BE2C (cell line): ENCODE data around the gene HIP1.
"Not testable (repeated sequence)": the region's sequence is repeated elsewhere in the genome, so short reads cannot be mapped to it uniquely, and the experiment has no call there.

Source experiments
- DNase-seq: peaks from one replicate; pipeline ENCODE4 v3.0.0-alpha.2; 2020
- H3K27me3 ChIP-seq: fragments of 250-450 bp; sonication (Bioruptor Pico); 2 replicates; pipeline ENCODE4 v1.5.1; 2020; ENCODE audit warnings: mild to moderate bottlenecking
- H3K36me3 ChIP-seq: fragments of 250-450 bp; sonication (Bioruptor Pico); 2 replicates; pipeline ENCODE4 v1.5.1; 2020; ENCODE audit warnings: mild to moderate bottlenecking
- H3K4me1 ChIP-seq: fragments of 250-450 bp; sonication (Bioruptor Pico); 2 replicates; pipeline ENCODE4 v1.5.1; 2020
- H3K4me3 ChIP-seq: 2 replicates; pipeline ENCODE4 v1.5.1; 2011; ENCODE audit warnings: low read depth, low read length
- H3K9me3 ChIP-seq: fragments of 250-450 bp; sonication (Bioruptor Pico); 2 replicates; pipeline ENCODE4 v1.5.1; 2020
- TF ChIP-seq, protein P1 (sequence below): IDR thresholded peaks from 2 replicates; pipeline ENCODE4 v1.5.1; 2012; ENCODE audit warnings: mild to moderate bottlenecking, low read depth, low read length

The HIP1 gene

DNA sequence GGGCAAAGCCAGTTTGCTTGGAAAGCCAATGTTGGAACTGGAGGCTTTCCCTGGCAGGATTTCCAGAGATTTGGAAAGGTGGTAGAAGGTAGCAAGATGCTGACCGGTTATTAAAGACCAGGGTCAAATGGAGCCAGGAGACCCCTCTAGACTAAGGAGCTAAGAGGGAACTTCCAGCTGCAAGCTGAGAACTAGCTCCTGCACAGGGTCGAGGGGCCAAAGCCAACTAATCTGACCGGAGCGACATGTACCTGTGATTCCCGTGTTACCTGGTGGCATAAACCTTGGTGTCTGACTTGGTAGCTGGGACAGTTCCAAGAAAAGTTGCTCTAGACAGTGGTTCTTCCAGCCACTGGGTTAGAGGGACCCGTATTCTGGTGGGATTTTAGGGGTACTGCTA, 204.8 kb downstream of the HIP1 start:
- no peaks in the 10 kb centered on the region for H3K27me3 ChIP-seq
- H3K36me3 ChIP-seq, result no peaks in the 10 kb centered on the region
- H3K9me3 ChIP-seq, result no peaks in the 10 kb centered on the region
- TF ChIP-seq, protein P1, sequence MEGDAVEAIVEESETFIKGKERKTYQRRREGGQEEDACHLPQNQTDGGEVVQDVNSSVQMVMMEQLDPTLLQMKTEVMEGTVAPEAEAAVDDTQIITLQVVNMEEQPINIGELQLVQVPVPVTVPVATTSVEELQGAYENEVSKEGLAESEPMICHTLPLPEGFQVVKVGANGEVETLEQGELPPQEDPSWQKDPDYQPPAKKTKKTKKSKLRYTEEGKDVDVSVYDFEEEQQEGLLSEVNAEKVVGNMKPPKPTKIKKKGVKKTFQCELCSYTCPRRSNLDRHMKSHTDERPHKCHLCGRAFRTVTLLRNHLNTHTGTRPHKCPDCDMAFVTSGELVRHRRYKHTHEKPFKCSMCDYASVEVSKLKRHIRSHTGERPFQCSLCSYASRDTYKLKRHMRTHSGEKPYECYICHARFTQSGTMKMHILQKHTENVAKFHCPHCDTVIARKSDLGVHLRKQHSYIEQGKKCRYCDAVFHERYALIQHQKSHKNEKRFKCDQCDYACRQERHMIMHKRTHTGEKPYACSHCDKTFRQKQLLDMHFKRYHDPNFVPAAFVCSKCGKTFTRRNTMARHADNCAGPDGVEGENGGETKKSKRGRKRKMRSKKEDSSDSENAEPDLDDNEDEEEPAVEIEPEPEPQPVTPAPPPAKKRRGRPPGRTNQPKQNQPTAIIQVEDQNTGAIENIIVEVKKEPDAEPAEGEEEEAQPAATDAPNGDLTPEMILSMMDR, result no peak
- H3K4me1 ChIP-seq, result no peaks in the 10 kb centered on the region
- no peak for DNase-seq
- no peak overlapping the region for H3K4me3 ChIP-seq

DNA sequence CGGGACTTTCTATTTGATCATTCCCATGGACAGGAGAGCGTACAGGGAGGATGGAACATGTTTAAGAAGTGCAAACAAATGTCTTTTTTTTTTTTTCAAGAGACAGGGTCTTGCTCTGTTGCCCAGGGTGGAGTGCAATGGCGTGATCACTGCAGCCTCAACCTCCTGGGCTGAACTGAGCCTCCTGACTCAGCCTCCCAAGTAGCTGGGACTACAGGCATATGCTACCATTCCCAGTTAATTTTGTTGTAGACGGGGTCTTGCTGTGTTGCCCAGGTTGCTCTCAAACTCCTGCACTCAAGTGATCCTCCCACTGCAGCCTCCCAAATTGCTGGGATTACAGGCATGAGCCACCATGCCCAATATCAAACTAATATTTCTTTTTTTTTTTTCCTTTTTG, 206.1 kb downstream of the HIP1 start:
- Histone ChIP-seq H3K27me3 (no peaks in the 10 kb centered on the region), H3K4me1 (no peaks in the 10 kb centered on the region), H3K4me3 (no peak overlapping the region), H3K9me3 (no peaks in the 10 kb centered on the region), H3K36me3 (no peaks in the 10 kb centered on the region)
- TF ChIP-seq, protein P1, result no peak
- no peak for DNase-seq

DNA sequence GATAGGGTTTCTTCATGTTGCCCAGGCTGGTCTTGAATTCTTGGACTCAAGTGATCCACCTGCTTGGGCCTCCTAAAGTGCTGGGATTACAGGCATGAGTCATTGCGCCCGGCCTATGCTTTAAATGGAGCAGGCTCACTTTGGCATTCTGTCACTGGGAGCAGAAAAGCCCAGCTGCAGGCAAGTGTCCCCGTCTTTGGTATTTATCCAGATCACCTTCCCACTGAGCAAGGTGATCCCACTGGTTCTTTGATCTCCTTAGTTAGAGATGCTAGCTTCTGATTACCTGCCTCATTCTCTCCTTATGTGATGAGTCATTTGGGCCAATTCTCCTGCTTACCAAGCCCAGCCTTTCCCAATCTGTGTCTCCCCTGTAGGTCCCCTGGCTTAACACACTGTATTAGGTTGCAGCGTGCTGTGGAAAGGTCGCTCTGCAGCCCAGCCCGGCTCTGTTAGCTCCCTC, 207.4 kb downstream of the HIP1 start:
- Histone ChIP-seq H3K27me3 (no peaks in the 10 kb centered on the region), H3K4me1 (no peaks in the 10 kb centered on the region), H3K9me3 (no peaks in the 10 kb centered on the region), H3K4me3 (no peak overlapping the region), H3K36me3 (no peaks in the 10 kb centered on the region)
- no peak for DNase-seq
- TF ChIP-seq, protein P1, result no peak

DNA sequence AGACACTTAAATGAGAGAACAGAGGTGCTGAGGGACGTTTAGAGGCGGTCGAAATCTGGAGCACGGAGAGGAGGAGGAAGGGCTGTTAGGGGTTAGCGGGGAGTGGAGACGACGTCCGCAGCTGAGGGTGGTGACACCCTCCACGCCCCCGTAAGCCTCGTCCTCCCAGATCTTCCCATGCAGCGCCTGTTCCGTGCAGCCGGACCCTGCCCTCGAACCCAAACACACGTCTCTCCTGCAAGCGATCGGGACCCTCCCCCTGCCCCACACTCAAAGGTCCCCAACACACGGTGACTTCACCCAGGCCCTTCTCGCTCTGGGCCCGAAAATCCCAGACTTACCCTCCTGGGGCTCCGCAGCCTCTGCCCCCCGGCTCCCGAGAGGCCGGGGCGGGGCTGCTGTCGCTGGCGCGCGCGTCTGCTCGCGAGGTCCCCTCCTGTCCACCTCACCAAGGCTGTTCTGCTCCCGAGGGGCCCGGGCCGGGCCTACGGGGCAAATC, 211.5 kb downstream of the HIP1 start:
- Histone ChIP-seq H3K4me3 (peak overlapping the region; percentile 75), H3K36me3 (peaks cover 30% of the 10 kb centered on the region)
- peak; percentile 15 for DNase-seq

DNA sequence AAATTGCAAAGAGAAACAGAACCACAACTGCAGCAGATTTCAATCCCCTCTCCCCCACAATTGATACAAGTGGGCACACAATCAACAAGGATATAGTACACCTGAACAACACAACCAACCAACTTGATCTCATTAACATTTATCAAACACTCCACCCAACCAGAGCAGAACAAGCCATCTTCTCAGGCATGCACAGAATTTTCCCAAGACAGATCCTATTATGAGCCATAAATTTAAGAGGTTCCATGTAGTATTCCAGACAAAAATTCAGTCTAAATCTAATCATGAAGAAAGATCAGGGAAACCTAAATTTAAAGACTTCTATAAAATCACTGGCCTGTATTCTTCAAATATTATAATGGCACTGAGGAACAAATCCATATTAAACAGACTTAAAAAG, 217.0 kb downstream of the HIP1 start:
- H3K36me3 ChIP-seq, result peaks cover 33% of the 10 kb centered on the region
- DNase-seq, H3K27me3 ChIP-seq, H3K9me3 ChIP-seq, H3K4me1 ChIP-seq, H3K4me3 ChIP-seq: not testable (repeated sequence)

More for the DNA sequence above, 211.5 kb downstream of the HIP1 start:
- not testable (repeated sequence) for H3K9me3 ChIP-seq, H3K4me1 ChIP-seq, H3K27me3 ChIP-seq

DNA sequence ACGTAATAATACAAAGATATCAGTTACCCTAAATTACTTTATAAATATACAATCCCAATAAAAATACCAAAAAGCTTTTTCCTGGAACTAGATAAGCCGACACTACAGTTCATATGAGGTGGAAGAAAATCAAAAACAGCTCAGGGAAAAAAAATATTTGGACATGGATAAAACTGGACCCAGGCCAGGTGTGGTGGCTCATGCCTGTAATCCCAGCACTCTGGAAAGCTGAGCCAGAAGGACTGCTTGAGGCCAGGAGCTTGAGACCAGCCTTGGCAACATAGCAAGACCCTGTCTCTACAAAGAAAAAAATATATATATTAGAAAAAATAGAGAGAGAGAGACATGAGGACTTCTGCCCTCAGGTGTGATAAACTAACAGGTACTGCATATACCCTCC, 219.9 kb downstream of the HIP1 start:
- DNase-seq, H3K27me3 ChIP-seq, H3K9me3 ChIP-seq, H3K4me3 ChIP-seq, H3K4me1 ChIP-seq: not testable (repeated sequence)
- peaks cover 22% of the 10 kb centered on the region for H3K36me3 ChIP-seq

DNA sequence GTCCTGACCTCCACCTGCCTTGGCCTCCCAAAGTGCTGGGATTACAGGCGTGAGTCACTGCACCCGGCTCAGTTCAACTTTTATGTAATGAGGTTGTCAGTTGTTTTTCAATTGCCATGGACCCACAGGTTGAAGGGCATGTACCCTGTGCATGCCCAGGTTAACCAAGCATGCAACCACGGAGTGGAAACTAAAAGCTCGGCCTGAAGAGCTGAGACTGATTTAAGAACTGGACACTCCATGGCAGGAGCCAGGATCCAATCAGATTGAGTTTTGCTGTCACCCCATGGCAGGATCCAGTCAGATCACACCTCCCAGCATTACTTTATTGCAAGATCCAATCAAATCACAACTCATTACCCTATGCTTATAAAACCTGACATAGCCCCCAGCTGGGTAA, 229.7 kb downstream of the HIP1 start:
- not testable (repeated sequence) for H3K36me3 ChIP-seq, H3K9me3 ChIP-seq, H3K27me3 ChIP-seq, H3K4me3 ChIP-seq, DNase-seq, H3K4me1 ChIP-seq

DNA sequence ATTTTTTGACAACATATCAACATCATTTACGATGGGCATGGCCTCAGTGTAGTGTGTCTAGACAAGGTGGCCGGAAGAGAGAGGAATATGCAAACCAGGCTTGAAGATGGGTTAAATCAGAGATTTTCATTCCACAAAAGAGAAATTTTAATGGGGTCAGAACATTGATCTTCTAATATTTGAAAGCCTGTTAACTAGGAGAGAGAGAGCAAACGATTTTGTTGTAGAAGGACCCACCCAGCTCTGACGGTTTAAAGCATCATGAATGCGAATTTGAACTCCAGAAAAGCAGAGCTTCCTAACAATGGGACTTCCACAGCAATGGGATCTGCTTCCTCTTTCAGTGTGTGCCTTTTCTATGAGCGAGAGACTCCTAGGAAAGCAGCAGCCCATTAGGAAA, 246.7 kb downstream of the HIP1 start, which contains the start of gene SPDYE5:
Gene SPDYE5, plus strand, starts transcription at position 301 of the 400 bp plus-strand sequence. CDS start 1,728 bp downstream, outside the sequence.
- H3K27me3 ChIP-seq, H3K36me3 ChIP-seq, DNase-seq: not testable (repeated sequence)

DNA sequence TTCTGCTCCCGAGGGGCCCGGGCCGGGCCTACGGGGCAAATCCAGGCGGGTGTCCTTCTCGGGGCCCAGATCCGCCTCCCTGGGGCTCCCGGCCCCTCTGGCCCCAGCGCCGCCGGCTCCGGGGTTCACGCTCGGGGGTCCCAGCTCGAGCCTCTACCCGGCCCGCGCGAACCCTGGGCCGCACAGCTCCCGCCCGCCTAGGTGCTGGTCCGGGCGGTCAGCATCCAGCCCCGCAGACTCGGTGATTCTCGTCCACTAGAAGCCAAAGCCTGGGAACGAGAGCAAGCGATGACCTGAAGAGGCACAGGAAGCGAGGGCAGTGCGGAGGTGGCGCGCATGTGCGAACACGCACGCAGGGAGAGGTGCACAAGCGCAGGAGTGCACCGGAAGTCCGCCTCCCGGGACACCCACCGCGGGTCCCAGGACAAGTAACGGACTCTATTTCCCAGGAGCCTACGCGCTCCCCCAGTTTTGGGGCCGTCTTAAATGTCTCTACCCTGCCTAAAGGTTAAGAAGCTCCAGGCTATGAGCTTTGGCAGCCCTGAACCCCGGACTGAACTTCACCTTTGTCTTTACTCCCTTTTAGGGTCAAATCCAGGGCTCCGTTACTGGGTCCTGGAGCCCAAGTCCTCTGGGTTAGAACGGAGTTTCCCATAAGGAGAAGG, 252.6 kb downstream of the HIP1 start, which contains the start of gene POM121C:
Gene POM121C, minus strand, starts transcription at position 321 of the 665 bp plus-strand sequence. CDS start 44,803 bp downstream, outside the sequence.
- H3K4me1 ChIP-seq, H3K9me3 ChIP-seq, H3K27me3 ChIP-seq, H3K36me3 ChIP-seq: not testable (repeated sequence)
- peak within 1 kb of the TSS; percentile 78 for H3K4me3 ChIP-seq
- DNase-seq, result peak; percentile 89

More for the DNA sequence above, 246.7 kb downstream of the HIP1 start, which contains the start of gene SPDYE5:
- not testable (repeated sequence) for H3K4me3 ChIP-seq, H3K4me1 ChIP-seq, H3K9me3 ChIP-seq

DNA sequence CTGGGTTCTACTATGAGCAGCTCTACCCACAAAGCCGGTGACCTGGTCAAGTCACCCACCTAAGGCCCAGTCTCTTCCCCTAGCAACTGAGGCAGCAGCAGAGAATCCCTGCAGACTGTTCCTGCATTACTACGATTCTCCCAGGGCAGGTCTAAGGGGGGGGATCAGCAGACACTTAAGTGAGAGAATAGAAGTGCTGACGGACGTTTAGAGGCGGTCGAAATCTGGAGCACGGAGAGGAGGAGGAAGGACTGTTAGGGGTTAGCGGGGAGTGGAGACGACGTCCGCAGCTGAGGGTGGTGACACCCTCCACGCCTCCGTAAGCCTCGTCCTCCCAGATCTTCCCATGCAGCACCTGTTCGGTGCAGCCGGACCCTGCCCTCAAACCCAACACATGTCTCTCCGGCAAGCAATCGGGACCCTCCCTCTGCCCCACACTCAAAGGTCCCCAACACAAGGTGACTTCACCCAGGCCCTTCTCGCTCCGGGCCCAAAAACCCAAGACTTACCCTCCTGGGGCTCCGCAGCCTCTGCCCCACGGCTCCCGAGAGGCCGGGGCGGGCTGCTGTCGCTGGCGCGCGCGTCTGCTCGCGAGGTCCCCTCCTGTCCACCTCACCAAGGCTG, 253.3 kb downstream of the HIP1 start:
- H3K4me1 ChIP-seq, H3K27me3 ChIP-seq, H3K36me3 ChIP-seq, DNase-seq, H3K9me3 ChIP-seq: not testable (repeated sequence)
- H3K4me3 ChIP-seq, result peak overlapping the region; percentile 78
